Cerebellar nuclear complex (tissue), 1 donor: ENCODE results near the gene KLF4.

Experiments
- DNase-seq, 2 experiments: peaks; one replicate each; lab custom pipeline; 2025; lab: John Stamatoyannopoulos, UW

Gene KLF4

GRCh38 chr9:107447834-107448233, 41.7 kb downstream of the KLF4 start:
- DNase-seq: no peak

- no peak for DNase-seq
These were observed 42.5 kb downstream of the KLF4 start for GRCh38 chr9:107447081-107447480.

GRCh38 chr9:107446491-107446890, 43.1 kb downstream of the KLF4 start:
- DNase-seq: no peak

- no peak for DNase-seq
These were observed 45.8 kb downstream of the KLF4 start for GRCh38 chr9:107443786-107444185.

- no peak for DNase-seq
These were observed 49.5 kb downstream of the KLF4 start for GRCh38 chr9:107439991-107440456.

GRCh38 chr9:107438211-107439031, 51.1 kb downstream of the KLF4 start:
- DNase-seq: no peak

- no peak for DNase-seq
These were observed 51.9 kb downstream of the KLF4 start for GRCh38 chr9:107437716-107438115.

GRCh38 chr9:107435415-107435814, 54.2 kb downstream of the KLF4 start:
- no peak for DNase-seq
